Glomerular visceral epithelial cell (primary cell): ENCODE data around the gene RMP24.
"Not testable (repeated sequence)": the region's sequence is repeated elsewhere in the genome, so short reads cannot be mapped to it uniquely, and the experiment has no call there.

ENCODE experiments used
- DNase-seq: peaks from one replicate; pipeline ENCODE4 v3.0.0-alpha.2; 2016; ENCODE audit errors: extremely low spot score

RMP24 gene

GRCh38 chr18:35972197-35973000, at the start of gene RMP24:
Gene RMP24, plus strand, starts transcription at chr18:35972679.
- DNase-seq = peak; percentile 96

- DNase-seq = no peak
Observed at GRCh38 chr18:35923939-35924684, 48.4 kb upstream of the RMP24 start.

- no peak for DNase-seq
Observed at GRCh38 chr18:35926884-35927283, 45.6 kb upstream of the RMP24 start.

- no peak for DNase-seq
Observed at GRCh38 chr18:35927430-35927829, 45.0 kb upstream of the RMP24 start.

- peak; percentile 37 for DNase-seq
Observed at GRCh38 chr18:35933982-35934381, 38.5 kb upstream of the RMP24 start.

GRCh38 chr18:35934891-35935290, 37.6 kb upstream of the RMP24 start:
- no peak for DNase-seq

GRCh38 chr18:35935805-35936204, 36.7 kb upstream of the RMP24 start:
- DNase-seq = no peak

GRCh38 chr18:35936951-35937350, 35.5 kb upstream of the RMP24 start:
- no peak for DNase-seq

- DNase-seq = peak; percentile 30
Observed at GRCh38 chr18:35938158-35938557, 34.3 kb upstream of the RMP24 start.

GRCh38 chr18:35938562-35938961, 33.9 kb upstream of the RMP24 start:
- DNase-seq = no peak

- DNase-seq = no peak
Observed at GRCh38 chr18:35939138-35939537, 33.3 kb upstream of the RMP24 start.

- no peak for DNase-seq
Observed at GRCh38 chr18:35941299-35941698, 31.2 kb upstream of the RMP24 start.

GRCh38 chr18:35942133-35942532, 30.3 kb upstream of the RMP24 start:
- DNase-seq = no peak

GRCh38 chr18:35942661-35943060, 29.8 kb upstream of the RMP24 start:
- no peak for DNase-seq

- DNase-seq = no peak
Observed at GRCh38 chr18:35948080-35948479, 24.4 kb upstream of the RMP24 start.

- DNase-seq = no peak
Observed at GRCh38 chr18:35949090-35949489, 23.4 kb upstream of the RMP24 start.

- peak; percentile 58 for DNase-seq
Observed at GRCh38 chr18:35949903-35950627, 22.4 kb upstream of the RMP24 start.

- no peak for DNase-seq
Observed at GRCh38 chr18:35950628-35950982, 21.9 kb upstream of the RMP24 start.

- no peak for DNase-seq
Observed at GRCh38 chr18:35953688-35954087, 18.8 kb upstream of the RMP24 start.

GRCh38 chr18:35956226-35956625, 16.3 kb upstream of the RMP24 start:
- DNase-seq = no peak

- no peak for DNase-seq
Observed at GRCh38 chr18:35962320-35962719, 10.2 kb upstream of the RMP24 start.

GRCh38 chr18:35964319-35964718, 8.2 kb upstream of the RMP24 start:
- no peak for DNase-seq

GRCh38 chr18:35967866-35968265, 4.6 kb upstream of the RMP24 start:
- DNase-seq = not testable (repeated sequence)
